Neural progenitor cell (in vitro differentiated cells): ENCODE measurements around the gene LDAH. TPM values are rescaled to one million over a fixed set of nuclear protein-coding genes. Genes with fewer than 3 reads are reported as not detected.

Experiments
- DNase-seq: peaks from one replicate; pipeline ENCODE4 v3.0.0-alpha.2; 2016; ENCODE audit warnings: low spot score
- H2AFZ ChIP-seq: fragments of 200-600 bp; sonication (generic); replicated peaks from 2 replicates; pipeline ENCODE4 v1.6.1; 2016; ENCODE audit warnings: antibody characterized with exemption
- H3F3A ChIP-seq: fragments of 200-600 bp; sonication (generic); 2 replicates; pipeline ENCODE4 v1.6.1; 2016; ENCODE audit warnings: antibody characterized with exemption, low read depth
- H3K27ac ChIP-seq: fragments of 200-600 bp; sonication (generic); 2 replicates; pipeline ENCODE4 v1.5.1; 2016; ENCODE audit warnings: mild to moderate bottlenecking
- H3K27me3 ChIP-seq: fragments of 200-600 bp; sonication (generic); 2 replicates; pipeline ENCODE4 v1.6.1; 2016; ENCODE audit warnings: mild to moderate bottlenecking, moderate library complexity
- H3K36me3 ChIP-seq: fragments of 200-600 bp; sonication (generic); 2 replicates; pipeline ENCODE4 v1.5.1; 2016
- H3K4me1 ChIP-seq: fragments of 200-600 bp; sonication (generic); 2 replicates; pipeline ENCODE4 v1.6.1; 2016; ENCODE audit warnings: mixed run types
- H3K4me2 ChIP-seq: fragments of 200-600 bp; sonication (generic); 2 replicates; pipeline ENCODE4 v1.6.1; 2016
- H3K4me3 ChIP-seq: fragments of 200-600 bp; sonication (generic); 2 replicates; pipeline ENCODE4 v1.5.1; 2016
- H3K79me2 ChIP-seq: fragments of 200-600 bp; sonication (generic); 2 replicates; pipeline ENCODE4 v1.6.1; 2016; ENCODE audit warnings: low read depth
- H3K9ac ChIP-seq: fragments of 200-600 bp; sonication (generic); 2 replicates; pipeline ENCODE4 v1.6.1; 2016
- H3K9me3 ChIP-seq: fragments of 200-600 bp; sonication (generic); 2 replicates; pipeline ENCODE4 v1.5.1; 2016; ENCODE audit warnings: low read depth
- H4K20me1 ChIP-seq: fragments of 200-600 bp; sonication (generic); 2 replicates; pipeline ENCODE4 v1.6.1; 2016; ENCODE audit warnings: low read depth
- H3K27ac Mint-ChIP-seq: 3 replicates; pipeline ENCODE4 v1.8.0; 2021; ENCODE audit warnings: mixed read lengths
- H3K27me3 Mint-ChIP-seq: 2 replicates; pipeline ENCODE4 v1.8.0; 2022; ENCODE audit warnings: low read depth, mild to moderate bottlenecking, inconsistent platforms, moderate library complexity, mixed read lengths; ENCODE audit not compliant: insufficient read depth
- H3K36me3 Mint-ChIP-seq: 3 replicates; pipeline ENCODE4 v1.8.0; 2021; ENCODE audit warnings: mixed read lengths
- H3K4me1 Mint-ChIP-seq: 3 replicates; pipeline ENCODE4 v1.8.0; 2021; ENCODE audit warnings: mixed read lengths
- H3K4me3 Mint-ChIP-seq: 3 replicates; pipeline ENCODE4 v1.8.0; 2021; ENCODE audit warnings: mild to moderate bottlenecking, moderate library complexity, mixed read lengths
- H3K9me3 Mint-ChIP-seq: 3 replicates; pipeline ENCODE4 v1.8.0; 2020; ENCODE audit warnings: mixed read lengths
- EZH2 ChIP-seq: fragments of 200-600 bp; sonication (generic); IDR thresholded peaks from 2 replicates; pipeline ENCODE4 v1.6.1; 2017; ENCODE audit warnings: antibody characterized with exemption, mild to moderate bottlenecking, moderate library complexity
- EZH2phosphoT487 ChIP-seq: fragments of 200-600 bp; sonication (generic); IDR thresholded peaks from 2 replicates; pipeline ENCODE4 v1.6.1; 2017; ENCODE audit warnings: antibody characterized with exemption
- total RNA-seq: library from RNA; depleted of rRNA; stranded (reverse); fragments of >200 nt; gene quantifications from 2 replicates; pipeline ENCODE4 v1.2.3, GENCODE V29; 2015; ENCODE audit warnings: low replicate concordance
- TF ChIP-seq, protein P1 (sequence below): fragments of 200-600 bp; sonication (generic); IDR thresholded peaks from 2 replicates; pipeline ENCODE4 v1.5.1; 2017; ENCODE audit warnings: antibody characterized with exemption, mild to moderate bottlenecking

Gene LDAH
- total RNA-seq, 1 donor from 2014 or later = 45.2 TPM

DNA sequence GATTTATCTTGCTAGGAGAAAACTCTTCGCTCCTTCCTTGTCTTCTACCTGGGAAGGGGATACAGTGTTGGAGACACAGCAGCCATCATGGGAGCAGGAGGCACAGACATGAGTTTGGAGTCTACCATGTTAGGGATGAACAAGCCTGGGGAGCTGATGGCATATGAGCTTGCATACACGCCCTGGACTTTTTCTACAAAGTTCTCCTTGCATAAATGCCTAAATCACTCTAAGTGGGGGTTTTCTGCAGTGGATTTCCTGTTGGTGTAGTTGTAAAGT lies 168.4 kb downstream of the LDAH start:
- Histone ChIP-seq H3K27ac (no peak overlapping the region), H3K79me2 (no peaks in the 10 kb centered on the region), H3K9ac (no peak overlapping the region), H3K36me3 (no peaks in the 10 kb centered on the region), H3K4me2 (no peak overlapping the region), H3K4me3 (no peak overlapping the region), H4K20me1 (no peaks in the 10 kb centered on the region), H3F3A (no peaks in the 10 kb centered on the region), H2AFZ (no peak overlapping the region), H3K4me1 (peaks cover 10% of the 10 kb centered on the region), H3K9me3 (no peaks in the 10 kb centered on the region), H3K27me3 (peaks cover 43% of the 10 kb centered on the region)
- Mint-ChIP-seq H3K36me3 (no peaks in the 10 kb centered on the region), H3K9me3 (no peaks in the 10 kb centered on the region), H3K4me1 (peaks cover 38% of the 10 kb centered on the region), H3K4me3 (no peak overlapping the region), H3K27me3 (peaks cover 23% of the 10 kb centered on the region), H3K27ac (no peak overlapping the region)
- DNase-seq = no peak
- TF ChIP-seq, protein P1, sequence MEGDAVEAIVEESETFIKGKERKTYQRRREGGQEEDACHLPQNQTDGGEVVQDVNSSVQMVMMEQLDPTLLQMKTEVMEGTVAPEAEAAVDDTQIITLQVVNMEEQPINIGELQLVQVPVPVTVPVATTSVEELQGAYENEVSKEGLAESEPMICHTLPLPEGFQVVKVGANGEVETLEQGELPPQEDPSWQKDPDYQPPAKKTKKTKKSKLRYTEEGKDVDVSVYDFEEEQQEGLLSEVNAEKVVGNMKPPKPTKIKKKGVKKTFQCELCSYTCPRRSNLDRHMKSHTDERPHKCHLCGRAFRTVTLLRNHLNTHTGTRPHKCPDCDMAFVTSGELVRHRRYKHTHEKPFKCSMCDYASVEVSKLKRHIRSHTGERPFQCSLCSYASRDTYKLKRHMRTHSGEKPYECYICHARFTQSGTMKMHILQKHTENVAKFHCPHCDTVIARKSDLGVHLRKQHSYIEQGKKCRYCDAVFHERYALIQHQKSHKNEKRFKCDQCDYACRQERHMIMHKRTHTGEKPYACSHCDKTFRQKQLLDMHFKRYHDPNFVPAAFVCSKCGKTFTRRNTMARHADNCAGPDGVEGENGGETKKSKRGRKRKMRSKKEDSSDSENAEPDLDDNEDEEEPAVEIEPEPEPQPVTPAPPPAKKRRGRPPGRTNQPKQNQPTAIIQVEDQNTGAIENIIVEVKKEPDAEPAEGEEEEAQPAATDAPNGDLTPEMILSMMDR = no peak
- no peak for TF ChIP-seq EZH2phosphoT487
- no peak for TF ChIP-seq EZH2

- no peak overlapping the region for H3K4me2 ChIP-seq
- H3K4me3 Mint-ChIP-seq = no peak overlapping the region
- TF ChIP-seq EZH2 (no peak), EZH2phosphoT487 (no peak)
- TF ChIP-seq, protein P1 = no peak
- no peaks in the 10 kb centered on the region for H3K9me3 Mint-ChIP-seq
- DNase-seq = no peak
- peaks cover 21% of the 10 kb centered on the region for H3K27me3 Mint-ChIP-seq
- no peaks in the 10 kb centered on the region for H3K36me3 ChIP-seq
- no peaks in the 10 kb centered on the region for H3K79me2 ChIP-seq
- no peaks in the 10 kb centered on the region for H3K9me3 ChIP-seq
- no peaks in the 10 kb centered on the region for H3F3A ChIP-seq
- no peaks in the 10 kb centered on the region for H3K36me3 Mint-ChIP-seq
- no peak overlapping the region for H3K27ac ChIP-seq
- H3K27ac Mint-ChIP-seq = no peak overlapping the region
- peaks cover 10% of the 10 kb centered on the region for H3K4me1 ChIP-seq
- H2AFZ ChIP-seq = no peak overlapping the region
- peaks cover 37% of the 10 kb centered on the region for H3K27me3 ChIP-seq
- no peak overlapping the region for H3K9ac ChIP-seq
- peaks cover 43% of the 10 kb centered on the region for H3K4me1 Mint-ChIP-seq
- H3K4me3 ChIP-seq = no peak overlapping the region
- no peaks in the 10 kb centered on the region for H4K20me1 ChIP-seq
Measured at GRCh38 chr2:20653695-20654534, 169.0 kb downstream of the LDAH start.

DNA sequence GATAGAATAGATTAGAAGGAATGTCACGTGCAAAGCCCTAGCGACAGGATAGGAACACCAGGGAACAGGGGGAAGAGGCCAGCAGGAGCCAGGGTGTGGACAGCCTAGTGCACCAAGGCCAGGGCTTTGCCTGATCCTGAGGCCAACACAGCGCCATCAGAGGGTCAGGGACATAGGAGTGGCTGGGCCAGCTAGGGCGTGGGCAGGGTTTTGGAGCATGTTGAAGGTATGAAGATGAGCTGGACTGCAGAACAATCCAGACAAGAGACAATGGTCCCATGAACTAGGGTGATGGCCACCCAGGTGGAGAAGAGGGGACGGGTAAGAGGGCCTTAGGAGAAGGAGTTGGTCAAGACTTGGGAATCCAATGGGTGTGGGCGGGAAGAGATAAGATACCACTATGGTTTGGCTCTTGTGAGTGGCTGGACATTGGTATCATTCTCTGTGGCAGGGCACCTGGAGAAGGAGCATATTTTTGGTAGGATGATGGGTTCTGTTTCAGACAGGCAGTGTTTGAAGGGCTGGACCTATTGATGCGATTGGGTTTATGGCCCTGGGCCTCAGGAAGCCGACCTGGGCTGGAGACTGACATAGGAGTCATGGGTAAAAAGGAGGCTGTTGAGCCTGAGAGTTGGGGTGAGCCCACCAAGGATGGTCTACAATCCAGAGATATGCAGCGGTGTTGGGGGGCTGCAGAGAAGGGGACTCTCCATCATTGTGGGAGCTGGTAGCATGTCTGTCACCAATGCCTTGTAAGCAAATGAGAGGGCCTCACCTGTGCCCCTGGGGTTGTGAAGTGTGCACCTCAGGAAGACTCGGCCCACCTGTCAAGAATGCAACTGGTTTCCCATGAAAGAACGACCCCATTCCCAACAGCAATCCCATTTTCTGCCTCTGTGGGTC lies 170.0 kb downstream of the LDAH start:
- TF ChIP-seq EZH2 (no peak), EZH2phosphoT487 (no peak)
- TF ChIP-seq, protein P1 = no peak

More for the DNA sequence above, 170.0 kb downstream of the LDAH start:
- Mint-ChIP-seq H3K4me1 (peaks cover 52% of the 10 kb centered on the region), H3K36me3 (no peaks in the 10 kb centered on the region), H3K27me3 (peaks cover 17% of the 10 kb centered on the region), H3K4me3 (peak overlapping the region; percentile 5), H3K27ac (peak overlapping the region; percentile 54), H3K9me3 (no peaks in the 10 kb centered on the region)
- no peaks in the 10 kb centered on the region for H3F3A ChIP-seq
- H3K27ac ChIP-seq = no peak overlapping the region
- peaks cover 30% of the 10 kb centered on the region for H3K27me3 ChIP-seq
- no peak overlapping the region for H3K4me2 ChIP-seq
- no peak overlapping the region for H3K9ac ChIP-seq
- no peak for DNase-seq
- peaks cover 10% of the 10 kb centered on the region for H3K4me1 ChIP-seq
- H3K79me2 ChIP-seq = no peaks in the 10 kb centered on the region
- H3K9me3 ChIP-seq = no peaks in the 10 kb centered on the region
- no peak overlapping the region for H2AFZ ChIP-seq
- H4K20me1 ChIP-seq = no peaks in the 10 kb centered on the region
- H3K36me3 ChIP-seq = no peaks in the 10 kb centered on the region
- H3K4me3 ChIP-seq = no peak overlapping the region
